ENCODE measurements around the gene HP. TPM values are rescaled to one million over a fixed set of nuclear protein-coding genes. Genes with fewer than 3 reads are reported as not detected.

Gene HP, protein sequence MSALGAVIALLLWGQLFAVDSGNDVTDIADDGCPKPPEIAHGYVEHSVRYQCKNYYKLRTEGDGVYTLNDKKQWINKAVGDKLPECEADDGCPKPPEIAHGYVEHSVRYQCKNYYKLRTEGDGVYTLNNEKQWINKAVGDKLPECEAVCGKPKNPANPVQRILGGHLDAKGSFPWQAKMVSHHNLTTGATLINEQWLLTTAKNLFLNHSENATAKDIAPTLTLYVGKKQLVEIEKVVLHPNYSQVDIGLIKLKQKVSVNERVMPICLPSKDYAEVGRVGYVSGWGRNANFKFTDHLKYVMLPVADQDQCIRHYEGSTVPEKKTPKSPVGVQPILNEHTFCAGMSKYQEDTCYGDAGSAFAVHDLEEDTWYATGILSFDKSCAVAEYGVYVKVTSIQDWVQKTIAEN
- 4.3 TPM for total RNA-seq

GRCh38 chr16:72054254-72054847, at the start of gene HP:
Gene HP (plus strand): TSS chr16:72054505. CDS start chr16:72054653, 148 bp downstream.

DNA sequence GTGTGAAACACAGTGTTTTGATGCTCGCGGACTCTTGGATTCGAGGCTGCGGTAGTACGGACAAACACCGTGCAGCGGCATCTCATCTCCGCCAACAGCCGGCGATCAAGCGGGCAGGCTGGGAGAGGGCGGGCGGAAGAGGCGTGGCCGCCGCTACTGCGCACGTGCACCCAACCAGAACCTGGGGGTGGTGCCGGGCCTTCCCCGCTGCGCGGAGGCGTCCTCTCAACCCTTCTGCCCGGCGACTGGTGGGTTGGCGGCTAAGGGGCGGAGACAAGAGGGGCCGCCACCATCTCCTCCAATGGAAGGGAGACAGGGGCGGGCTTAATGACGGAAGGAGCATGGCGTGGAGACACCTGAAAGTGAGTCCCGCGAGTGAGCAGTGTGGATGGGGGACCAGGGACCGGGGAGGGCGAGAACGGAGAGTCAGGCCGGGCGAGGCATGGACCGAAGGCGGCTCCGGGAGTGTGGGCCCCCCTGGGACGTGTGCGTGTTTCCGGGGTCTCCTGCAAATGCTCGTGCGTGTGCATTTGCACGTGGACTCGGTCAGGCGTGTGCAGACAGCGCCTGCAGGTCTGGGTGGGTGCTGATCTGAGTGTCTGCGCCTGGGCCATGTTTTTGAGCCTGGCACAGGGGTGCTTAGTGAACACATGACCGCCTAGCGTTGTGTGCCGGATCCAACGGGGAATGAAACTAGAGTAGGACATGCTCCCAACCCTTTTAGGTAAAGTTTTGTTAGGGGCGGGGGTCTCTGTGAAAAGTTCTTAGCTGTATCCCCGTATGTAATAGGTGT, 45.7 kb upstream of the HP start, which contains the start of gene DHODH:
TSS of gene DHODH (plus strand) at position 321 of the 793 bp plus-strand sequence. CDS start at position 342, 21 bp downstream.

DNA sequence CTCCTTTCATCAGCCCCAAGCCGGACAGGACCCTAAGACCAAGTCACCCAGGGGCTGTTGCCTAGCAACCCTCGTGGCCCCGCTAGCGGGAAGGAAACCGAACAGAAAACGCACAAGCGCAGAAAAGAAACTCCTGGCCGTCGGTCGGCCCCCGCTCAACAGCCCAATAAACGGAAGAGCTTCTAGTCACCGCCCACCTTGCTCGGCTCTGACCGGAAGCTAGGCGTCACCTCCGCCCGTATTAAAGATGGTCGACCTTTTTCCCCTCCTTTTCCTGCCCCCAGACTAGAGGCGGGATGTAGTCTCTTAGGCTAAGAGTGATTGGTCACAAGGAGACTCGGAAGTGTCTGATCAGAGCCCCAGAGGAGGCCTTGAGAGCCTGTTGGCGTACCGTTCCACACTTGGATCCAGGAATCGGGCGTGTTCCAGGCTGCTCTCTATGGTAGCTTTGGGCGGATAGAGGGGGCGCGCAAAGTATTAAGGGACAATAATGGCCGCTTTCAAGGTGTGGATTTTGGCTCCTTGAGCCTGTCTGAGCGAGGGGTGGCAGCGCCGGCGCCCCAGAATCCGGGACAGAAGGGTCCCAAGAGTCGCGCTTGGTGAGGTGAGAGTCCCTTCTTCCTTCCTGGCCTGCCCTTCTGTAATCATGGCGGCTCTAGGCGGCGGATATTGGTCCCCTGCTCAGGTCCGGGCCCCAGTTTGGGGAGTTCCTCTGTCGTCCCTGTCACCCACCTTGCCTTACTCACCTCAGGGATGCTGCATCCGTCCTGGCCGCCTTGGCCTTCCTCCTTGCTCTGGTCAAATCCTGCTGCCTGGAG, 39.4 kb downstream of the HP start, which contains the start of the genes DHX38 and TXNL4B:
TSS of gene DHX38 (plus strand) at position 400 of the 818 bp plus-strand sequence. CDS start 2,311 bp downstream, outside the sequence.
TSS of gene TXNL4B (minus strand) at position 173 of the 818 bp plus-strand sequence. CDS start 2,871 bp downstream, outside the sequence.

Other genes with a start within 250 kb of the HP start
- gene AP1G1, start 245.7 kb upstream of the HP start, total RNA-seq = 104 TPM
- 25.4 TPM for gene ATXN1L, start 208.5 kb upstream of the HP start, total RNA-seq
- 14.6 TPM for gene ZNF821, start 170.3 kb upstream of the HP start, total RNA-seq
- gene IST1, start 159.0 kb upstream of the HP start, total RNA-seq = 247 TPM
- 0.29 TPM for gene PKD1L3, start 54.1 kb upstream of the HP start, total RNA-seq
- gene DHODH, start 45.8 kb upstream of the HP start, total RNA-seq = 13.0 TPM
- not detected for gene HPR, start 8.7 kb downstream of the HP start, total RNA-seq
- gene TXNL4B, start 39.1 kb downstream of the HP start, total RNA-seq = 13.3 TPM
- 50.5 TPM for gene DHX38, start 39.3 kb downstream of the HP start, total RNA-seq
- gene PMFBP1, start 117.7 kb downstream of the HP start, total RNA-seq = 1.9 TPM